ENCODE results near the gene THSD4.

GRCh38 chr15:71083349-71083748 lies 31.9 kb upstream of the THSD4 start:
- TF ChIP-seq GABPA (IDR thresholded peaks at IDR 0.05; ENCODE audit: low read depth), result no peak
- TF ChIP-seq CTCF (IDR thresholded peaks at IDR 0.05; ENCODE audit: insufficient read depth, low read length), result no peak

All from HL-60 (cell line).